Cerebellar cortex (tissue), 1 donor: ENCODE data around the gene PRDM16.

Source experiments
- DNase-seq: peaks from one replicate; pipeline ENCODE4 v3.0.0-alpha.2; 2015; ENCODE audit warnings: low spot score

Gene PRDM16

DNA sequence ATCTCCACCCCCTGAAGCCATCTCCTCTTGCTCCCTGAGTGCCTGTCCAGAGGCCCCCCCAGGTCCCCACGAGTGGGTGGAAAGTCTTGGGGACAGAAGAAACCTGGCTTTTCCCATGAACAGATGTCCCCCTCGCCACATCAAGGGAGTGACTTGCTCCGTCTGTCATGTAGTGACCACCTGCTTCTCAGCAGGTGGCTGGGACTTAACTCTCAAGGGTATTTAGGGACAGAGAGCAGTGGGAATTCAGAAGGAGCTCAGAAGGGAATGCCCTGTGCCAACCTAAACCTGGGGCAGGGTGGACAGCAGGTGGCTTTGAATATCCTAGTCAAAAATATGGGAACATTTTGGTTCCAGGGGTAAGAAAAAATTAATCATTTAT, 139.8 kb downstream of the PRDM16 start:
- DNase-seq, result no peak

DNA sequence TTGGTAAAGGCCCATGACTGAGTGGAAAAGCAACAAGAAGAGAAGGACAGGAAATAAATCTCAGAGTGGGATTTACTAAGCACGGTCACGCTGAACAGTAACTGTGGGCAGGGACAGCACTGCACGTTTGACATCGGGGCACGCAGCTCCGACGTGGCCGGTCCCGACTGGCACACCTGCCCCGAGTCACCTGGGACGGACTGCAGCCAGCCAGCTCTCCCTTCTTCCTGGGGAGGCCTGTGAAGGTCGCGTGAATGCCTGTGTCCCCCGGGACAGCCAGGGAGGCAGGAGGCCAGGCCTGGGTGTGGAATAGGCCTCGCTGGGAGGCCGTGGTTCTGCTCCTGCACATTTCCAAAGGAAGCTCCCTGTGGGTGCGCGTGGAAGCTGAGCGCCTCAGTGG, 140.2 kb downstream of the PRDM16 start:
- DNase-seq, result no peak

DNA sequence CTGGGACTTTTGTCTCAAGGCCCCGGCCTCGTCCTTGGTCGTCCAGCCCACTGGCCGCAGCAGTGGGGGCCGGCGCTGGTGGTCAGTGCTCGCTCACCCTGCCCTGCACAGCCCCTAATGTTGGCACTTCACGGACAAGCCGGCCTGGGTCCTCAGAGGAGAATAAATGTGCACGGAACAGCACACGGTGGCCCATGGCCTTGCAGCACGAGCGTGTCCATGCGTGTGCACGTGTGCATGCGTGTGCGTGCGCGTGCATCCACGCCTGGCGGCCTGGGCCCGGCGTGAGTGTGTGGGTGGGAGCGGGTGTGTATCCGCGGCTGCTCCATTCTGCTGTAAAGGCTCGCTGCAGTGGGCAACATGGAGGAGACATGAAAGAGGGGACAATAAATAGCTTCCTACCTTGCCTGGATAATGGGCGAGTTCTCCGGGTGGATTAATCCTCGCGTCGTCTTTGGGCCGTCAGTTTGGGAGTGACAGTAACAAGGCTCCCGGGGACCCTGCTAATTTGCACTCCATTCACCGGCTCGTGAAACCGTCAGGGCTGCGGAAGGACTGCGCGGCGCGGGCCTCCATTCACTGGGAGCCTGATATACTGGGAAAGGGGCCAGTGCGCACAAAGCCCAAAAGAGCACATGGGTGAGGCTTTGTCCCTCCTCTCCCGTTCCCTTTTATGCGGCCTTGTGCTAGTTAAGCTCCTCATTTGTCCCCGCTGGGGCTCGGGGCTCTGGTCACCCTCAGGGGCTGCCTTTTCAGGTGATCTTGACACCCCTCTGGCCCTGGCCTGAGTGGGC, 142.8 kb downstream of the PRDM16 start:
- DNase-seq, result no peak

DNA sequence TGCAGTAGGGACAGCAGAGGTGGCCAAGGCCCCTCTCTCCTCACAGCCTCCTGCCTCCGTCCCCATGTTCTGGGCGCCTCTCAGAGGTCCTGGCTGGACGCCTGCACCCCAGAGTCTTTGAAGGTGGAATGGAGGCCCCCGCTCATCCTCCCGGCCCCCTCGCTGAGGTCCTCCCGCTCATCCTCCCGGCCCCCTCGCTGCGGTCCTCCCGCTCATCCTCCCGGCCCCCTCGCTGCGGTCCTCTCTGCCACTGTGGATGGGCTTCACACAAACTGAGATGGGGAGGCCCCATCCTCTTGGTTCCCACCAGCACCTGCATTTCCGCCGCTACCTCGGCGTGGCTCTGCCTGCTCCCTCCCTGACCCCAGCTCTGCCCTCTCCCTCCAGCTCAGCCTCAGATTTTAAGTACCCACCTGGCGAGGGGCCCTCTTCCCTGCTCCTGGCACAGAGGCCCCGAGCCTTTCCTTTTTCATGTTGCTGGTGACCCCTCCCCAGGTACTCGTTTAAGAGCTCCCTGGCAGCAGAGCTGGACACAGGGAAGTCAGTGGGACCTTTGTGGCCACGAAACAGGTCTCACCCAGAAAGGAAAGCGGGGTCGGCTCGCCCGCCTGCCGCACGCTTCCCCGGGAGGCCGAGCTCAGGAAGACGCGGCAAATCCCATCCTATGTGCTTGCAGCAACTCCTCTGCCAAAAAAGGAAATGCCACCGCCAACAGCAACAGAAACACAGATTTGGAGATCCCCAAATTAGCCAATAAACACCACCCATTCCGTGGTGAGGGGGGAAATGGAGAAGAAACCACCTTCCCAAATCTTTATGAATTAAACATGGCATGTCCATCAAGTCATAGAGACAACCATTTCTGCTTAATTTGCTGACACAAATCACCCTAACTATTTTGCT, 143.7 kb downstream of the PRDM16 start:
- no peak for DNase-seq

DNA sequence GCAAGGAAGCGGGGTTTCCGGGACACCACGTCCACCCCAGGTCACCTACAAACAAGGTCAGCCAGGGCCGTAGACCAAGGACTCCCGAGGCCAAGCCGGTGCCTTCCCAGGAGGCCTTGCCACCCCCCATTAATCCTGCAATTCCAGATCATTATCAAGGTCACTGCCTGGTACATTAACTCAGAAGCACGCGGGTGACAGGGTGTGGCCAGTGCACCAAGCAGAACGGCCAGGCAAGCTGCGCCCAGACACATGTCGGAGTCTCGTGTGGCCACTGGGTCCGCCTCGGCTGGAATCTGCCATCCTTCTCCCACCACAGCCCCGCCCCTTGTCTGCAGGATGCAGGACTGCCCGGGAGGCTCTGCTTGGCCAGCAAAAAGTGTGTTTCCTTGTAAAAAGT, 144.7 kb downstream of the PRDM16 start:
- DNase-seq, result no peak

DNA sequence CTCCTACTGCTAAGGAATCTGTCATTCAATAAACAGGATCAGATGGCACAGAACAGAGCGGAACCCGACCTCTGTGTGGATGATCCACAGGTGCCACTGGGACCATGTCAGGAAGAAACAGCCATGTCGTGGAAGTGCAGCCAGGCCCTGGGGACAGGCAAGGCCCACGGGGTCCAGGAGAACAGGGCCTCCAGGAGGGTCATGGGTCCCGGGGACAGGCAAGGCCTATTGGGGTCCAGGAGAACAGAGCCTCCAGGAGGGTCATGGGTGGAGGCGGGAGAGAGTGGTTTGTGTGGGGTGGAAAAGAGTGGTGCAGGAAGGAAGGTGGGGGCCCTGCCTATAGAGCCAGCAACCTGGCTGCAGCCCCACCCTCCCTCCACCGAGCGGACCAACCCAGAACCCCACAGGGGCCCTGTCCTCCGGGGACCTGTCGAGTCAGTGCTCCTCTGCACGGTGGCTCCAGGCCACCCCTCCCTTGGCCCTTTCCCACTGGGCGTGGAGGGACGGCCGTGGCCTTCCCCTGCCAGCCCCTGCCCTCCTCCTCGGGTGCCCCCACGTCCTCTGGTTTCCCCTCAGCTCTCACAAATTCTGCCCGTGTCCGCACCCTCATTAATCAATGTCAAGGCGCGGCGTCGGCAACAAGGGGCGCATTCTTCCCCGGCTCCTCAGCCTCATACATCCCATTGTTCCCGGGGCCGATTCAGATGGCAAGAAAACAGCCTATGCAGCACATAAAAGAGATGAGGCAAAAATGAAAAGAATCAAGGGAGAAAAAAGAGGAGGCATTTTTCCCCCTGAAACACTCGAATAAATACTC, 146.4 kb downstream of the PRDM16 start:
- no peak for DNase-seq

DNA sequence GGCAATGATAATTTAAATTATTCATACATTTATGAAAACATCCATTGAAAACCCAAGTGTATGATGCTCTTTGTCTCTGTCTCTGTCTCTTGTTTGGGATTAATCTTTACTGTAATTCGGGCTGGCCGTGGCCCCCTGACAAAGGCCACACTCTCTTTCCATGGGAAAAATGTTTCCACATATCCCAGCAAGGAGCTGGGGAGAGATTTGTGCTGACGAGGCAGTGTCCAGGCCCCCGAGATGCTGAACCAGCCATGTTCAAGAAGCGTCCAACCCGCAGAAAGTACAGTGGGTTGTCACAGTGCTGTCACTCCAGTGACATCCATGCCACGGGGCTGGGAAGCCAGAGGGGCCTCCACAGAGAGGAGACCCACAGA, 147.0 kb downstream of the PRDM16 start:
- no peak for DNase-seq

DNA sequence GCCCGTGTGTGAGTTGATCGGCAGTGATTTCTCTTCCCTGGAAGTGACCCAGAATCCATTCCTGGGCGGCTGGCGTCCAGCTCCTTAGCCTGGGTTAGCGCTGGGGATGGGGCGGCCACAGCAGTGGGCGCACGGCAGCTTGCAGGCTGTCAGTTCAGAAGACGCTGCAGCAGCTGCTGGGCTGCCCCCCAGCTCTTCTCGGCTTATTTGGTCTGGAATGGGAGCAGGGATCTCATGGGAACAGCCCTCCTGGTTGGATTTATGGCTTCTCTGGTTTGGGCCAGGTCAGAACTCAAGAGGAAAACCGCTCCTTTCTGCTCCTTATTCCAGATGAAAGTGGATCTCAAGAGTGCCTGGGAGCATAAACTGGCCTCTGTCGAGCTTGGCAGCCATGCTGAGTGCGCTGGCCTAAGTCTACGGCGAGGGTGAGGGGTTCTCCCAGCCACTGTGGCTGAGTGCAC, 148.2 kb downstream of the PRDM16 start:
- no peak for DNase-seq

DNA sequence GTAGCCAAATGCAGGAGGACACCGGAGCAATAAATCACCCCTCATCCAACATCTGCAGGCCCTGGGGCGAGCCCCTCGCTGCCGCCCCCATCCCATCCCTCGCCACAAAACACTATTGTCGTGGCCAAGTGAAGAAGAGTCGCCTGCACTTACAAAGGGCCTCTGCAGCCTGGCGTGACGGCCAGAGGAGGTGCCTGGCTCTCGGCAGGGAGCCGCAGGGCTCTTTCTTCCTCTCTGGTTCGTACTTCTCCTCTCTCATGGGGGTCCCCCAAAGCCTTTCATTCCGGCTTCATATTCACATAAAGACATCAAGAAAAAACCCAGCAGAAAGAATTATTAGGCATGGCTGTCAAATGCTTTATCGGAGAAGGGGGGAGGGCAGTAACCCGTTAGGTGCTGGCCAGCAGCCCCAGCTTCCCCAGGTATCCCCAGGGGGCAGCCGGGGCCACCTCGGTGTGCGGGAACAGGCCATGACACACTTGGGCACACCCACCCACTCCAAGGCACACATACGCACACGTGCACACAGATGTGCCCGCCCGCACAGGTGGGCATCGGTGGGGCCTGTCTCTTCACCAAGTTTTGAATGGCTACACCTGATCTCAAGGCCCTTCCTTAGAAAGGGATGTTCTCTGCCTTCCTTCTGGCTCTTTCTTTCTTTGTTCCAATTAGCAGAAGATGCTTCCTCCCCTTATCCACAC, 149.1 kb downstream of the PRDM16 start:
- DNase-seq, result no peak

DNA sequence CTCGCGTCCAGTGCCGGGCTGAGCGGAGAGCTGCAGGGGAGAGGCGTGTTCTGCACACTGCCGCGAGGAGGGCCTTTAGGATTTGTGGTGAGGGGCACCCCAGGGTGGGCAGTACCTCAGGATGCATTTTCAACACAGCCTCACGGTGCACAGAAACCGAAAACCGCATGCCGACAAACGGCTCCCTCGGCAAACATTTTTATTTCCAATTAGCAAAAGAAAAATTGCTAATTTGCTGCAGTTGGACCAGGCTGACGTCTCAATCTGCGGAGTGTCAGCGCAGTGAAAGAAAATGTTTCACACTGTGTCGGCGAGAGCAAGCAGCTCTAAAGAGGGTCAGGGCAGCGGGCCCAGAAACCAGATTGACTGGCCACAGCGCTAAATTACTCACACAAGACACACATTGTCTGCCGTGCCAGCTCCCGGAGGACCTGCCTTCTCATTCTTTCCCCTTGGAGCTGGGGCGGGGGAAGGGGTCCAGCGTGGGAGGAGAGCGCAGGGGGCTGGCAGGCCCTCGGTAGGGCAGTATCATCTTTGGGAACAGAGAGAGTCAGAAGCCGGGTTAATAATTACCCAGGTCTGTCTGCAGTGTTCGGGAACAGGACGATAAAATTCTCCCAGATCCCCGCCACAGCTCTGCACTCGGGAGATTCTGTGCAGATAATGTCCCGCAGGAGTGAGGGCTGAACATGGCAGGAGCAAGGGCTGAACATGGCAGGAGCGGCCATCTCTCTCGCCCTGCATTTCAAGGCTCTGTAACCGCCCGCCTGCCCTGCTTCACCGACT, 150.2 kb downstream of the PRDM16 start:
- DNase-seq, result peak; percentile 61

DNA sequence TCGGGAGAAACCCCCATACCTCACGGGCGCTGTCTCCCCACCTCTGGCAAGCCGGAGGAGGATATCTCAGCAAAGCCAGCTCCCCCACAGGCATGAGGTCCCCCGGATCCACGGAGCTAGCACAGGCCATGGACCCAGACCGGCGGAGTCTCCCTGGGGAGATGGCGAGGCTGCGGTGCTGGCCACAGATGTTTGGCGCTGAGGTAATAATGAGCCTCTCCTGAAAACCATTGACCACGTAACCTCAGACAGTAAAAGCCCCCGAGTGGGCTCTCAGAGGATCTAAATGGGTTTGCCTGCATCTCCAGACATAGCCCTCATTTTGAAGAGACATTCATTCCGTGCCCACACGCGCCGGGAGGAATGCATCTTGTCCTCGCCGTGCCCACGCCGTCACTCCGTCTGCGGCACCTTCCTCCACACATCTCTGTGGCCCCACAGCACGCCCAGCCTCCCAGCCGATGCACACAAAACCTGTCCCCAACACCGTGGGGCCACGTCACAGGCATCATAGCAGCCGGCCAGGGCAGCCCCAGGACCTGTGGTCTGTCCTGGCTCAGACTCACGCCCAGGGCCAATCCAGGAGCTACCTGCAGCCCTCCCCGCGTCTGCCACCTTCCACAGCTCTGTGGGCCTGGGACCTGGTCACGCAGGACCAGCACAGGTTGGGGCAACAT, 150.9 kb downstream of the PRDM16 start:
- DNase-seq, result no peak

DNA sequence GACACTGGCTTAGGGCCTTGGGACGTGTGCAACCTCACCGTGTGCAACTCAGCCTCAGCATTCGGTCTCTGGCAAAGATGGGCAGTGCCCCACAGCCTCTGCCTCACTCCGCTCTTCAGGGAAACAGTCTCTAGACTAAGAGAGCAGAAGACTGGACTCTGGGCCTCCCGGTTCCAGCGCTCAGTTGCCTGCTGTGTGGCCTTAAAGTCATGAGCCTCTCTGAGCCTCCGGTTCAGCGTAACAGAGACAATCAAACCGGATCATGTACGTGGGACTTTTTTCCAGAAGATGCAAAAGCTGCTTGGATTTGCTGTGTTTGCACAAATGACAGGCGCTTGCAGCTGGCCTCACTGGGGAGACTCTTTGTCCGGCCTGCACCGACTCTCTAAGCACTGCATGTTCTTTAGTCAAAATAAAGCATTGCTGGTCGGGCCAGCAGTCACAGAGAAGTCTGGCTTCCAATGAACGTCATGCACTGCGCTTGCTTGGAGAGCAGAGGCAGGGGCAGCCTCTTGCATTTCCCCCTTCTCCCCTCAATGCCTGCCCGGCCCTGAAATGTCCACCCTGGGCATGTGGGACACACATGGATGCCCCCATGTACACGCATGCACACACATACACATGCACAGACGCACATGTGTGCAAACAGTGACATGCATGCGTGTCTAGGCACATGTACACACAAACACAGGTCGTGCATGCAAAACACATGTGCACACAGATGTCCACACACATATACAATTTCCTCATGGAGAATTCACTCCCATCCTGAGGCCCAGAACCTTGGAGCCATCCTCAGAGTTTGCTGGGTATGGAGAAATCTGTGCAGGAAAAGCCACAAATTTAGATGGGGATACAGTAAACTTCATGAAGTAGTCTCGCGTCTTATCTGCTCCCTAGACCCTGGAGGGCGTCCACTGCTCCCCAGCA, 152.4 kb downstream of the PRDM16 start:
- DNase-seq, result no peak

DNA sequence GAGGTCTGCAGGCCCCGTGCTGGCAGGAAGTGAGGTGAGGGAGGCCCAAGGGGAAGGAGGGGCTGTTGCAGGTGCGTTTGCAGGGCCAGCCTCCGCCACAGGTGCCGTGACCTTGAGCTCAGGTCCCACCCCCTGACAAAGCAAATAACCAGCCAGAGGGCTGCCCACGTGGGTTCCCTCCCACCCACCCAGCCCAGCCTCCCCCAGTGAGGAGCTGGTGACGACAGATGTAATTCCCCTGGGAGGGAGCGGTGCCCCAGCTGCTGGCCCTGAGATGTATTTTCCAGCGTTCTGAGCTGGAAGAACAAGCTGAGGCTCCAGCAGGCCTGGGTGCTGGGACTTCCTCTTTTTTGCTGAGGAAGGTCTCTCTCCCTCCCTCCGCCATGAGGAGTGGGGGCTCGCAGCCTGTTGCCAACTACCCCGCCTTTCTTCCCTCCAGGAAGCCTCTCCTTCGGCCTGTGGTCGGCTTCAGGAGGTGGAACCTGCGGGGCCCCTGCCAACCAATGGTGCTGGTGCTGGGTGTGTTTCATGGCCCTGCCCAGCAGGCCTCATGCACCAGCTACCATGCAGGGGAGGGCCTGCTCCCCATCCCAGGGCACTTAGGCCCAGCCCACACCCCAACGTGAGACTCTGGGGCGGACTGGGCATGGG, 153.2 kb downstream of the PRDM16 start:
- no peak for DNase-seq

DNA sequence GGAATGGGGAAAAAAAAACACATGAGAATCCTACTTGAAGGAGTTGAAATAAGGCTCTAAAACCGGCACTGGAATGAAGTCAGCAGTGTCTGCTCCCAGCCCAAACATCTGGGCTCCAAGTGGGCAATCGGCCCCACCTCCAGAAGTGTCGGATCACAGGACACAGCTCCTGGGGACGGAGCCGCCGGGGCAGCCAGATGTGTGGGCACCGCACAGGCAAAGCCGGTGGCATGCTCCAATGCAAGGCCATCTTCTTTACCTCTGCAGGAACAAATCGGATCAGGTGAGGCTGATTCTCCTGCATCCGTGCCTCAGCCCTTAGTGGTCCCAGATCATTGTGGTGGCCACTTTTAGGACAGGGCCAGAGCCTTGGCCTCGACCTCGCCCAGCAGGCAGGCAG, 156.7 kb downstream of the PRDM16 start:
- no peak for DNase-seq

DNA sequence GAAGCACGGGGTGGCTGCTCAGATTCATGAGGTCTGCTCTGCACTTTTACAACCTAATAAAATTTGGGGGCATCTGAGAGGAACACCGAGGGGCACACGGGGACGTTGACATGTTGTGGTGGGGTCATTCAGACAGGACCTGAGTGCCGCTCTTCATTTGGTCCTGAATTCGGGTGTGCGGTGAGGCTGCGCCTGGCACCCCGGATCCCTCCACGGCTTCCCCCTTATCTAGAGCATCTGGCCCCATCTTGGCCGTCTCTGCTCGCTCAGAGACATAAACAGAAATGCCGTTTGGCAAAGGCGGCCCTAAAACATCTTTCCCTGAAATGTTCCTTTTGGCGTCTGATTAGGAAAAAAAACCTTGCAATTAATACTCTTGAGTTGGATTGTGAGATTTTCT, 157.2 kb downstream of the PRDM16 start:
- DNase-seq, result no peak

DNA sequence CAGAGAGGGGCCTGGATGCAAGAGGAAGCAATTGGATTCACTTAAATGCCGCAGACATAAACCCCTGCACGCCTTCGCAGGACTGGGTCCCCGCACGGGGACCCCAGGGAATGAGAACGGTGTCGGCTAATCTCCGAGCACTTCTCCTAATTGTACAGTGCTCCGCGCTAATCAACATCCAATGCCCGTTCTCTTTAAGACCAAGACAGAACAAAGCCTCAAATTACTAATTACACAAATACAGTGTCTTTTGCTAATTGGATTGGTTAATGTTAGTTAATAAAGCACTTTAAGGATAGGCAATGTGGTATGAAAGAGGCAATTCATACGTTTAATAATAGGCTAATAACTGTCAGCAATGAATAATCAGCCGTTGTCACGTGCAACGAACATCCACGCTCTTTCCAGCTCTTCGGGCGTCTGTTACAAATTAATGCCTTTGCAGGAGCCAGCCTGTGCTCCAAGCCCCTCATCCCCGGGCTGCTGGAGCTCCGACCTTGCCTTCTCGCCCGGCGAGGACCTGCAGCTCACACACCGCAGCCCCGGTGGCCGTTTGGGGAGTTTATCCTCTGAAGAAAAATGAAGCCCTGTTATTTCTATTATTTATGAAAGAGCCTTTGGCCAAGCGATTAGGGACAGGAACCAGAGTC, 157.8 kb downstream of the PRDM16 start:
- DNase-seq, result no peak

DNA sequence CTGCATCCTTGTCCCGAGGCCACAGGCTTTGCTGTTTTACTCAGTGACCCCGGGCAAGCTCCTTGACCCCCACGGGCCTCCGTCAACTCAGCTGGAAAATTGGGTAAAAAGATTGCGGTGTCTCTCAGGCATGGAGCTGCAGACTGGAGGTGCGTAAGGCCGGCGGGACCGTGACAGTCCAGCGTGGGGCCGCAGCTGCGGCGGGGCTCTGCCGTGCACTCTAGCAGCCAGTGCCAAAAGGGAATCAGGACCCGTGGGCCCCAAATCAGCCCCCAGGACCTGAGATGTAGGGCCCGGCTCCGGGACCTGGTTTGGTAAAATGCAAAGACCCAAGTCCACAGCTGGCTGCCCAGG, 158.3 kb downstream of the PRDM16 start:
- DNase-seq, result no peak

DNA sequence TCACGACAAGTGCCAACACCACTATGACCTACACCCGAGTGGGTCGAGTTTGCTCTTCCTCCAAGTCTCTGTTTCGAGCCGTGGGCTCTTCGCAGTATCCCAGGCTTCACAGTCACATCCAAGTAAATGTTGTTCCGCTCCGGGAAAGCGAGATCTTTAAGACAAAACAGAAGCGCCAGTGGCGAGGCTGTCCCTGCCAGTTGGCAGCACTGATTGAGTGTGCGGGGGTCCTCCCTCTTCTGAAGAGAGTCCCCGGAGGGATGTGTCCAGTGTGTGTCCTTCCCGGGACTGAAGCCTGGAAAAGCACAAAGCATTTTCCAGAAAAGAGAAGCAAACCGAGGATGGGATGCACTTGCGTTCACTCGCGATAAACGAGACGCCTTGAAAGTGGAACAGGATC, 158.9 kb downstream of the PRDM16 start:
- DNase-seq, result no peak
